Activated gamma-delta T cell (primary cell): Measurements from ENCODE around the gene ANKS3.
"Not testable (repeated sequence)": the region's sequence is repeated elsewhere in the genome, so short reads cannot be mapped to it uniquely, and the experiment has no call there.

Experiments
- DNase-seq: peaks from one replicate; lab custom pipeline; 2025; lab: John Stamatoyannopoulos, UW

Gene ANKS3

DNA sequence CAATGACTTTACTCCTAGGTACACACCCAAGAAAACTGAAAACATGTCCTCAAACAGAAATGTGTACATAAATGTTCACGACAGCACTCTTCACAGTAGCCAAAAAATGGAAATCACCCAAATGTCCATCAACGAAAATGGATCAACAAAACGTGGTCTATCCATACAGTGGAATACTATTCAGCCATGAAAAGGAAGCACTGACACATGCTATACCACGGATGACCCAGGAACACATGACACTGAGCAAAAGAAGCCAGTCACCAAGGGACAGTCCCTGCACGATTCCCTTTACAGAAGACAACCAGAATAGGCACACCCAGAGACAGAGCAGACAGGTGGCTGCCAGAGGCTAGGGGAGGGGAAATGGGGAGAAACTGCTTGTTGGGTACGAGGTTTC lies 21.6 kb upstream of the ANKS3 start:
- DNase-seq: no peak

GRCh38 chr16:4754865-4755264 lies 20.8 kb upstream of the ANKS3 start:
- no peak for DNase-seq

- no peak for DNase-seq
These were observed 19.2 kb upstream of the ANKS3 start for GRCh38 chr16:4753227-4753626.

GRCh38 chr16:4752351-4753100 lies 18.5 kb upstream of the ANKS3 start:
- DNase-seq: no peak

DNA sequence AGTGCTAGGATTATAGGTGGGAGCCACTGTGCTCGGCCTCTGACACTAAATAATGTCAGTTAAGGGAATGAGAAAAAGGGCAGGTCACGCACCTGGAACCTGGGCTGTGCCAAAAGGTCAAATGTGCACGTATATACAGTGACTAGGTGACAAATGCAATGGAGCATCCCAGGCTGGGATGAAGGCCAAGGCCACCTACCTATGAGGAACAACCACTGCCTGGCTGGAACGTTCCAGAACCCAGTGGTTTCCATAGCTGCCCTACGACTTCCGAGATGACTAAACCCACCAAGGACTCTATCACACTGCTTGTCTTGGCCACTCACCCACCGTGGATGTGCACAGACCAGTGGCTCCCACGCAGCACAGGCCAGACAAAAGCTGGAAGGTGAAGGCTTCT lies 16.8 kb upstream of the ANKS3 start:
- DNase-seq: no peak

- no peak for DNase-seq
These were observed 15.7 kb upstream of the ANKS3 start for GRCh38 chr16:4749700-4750257.

DNA sequence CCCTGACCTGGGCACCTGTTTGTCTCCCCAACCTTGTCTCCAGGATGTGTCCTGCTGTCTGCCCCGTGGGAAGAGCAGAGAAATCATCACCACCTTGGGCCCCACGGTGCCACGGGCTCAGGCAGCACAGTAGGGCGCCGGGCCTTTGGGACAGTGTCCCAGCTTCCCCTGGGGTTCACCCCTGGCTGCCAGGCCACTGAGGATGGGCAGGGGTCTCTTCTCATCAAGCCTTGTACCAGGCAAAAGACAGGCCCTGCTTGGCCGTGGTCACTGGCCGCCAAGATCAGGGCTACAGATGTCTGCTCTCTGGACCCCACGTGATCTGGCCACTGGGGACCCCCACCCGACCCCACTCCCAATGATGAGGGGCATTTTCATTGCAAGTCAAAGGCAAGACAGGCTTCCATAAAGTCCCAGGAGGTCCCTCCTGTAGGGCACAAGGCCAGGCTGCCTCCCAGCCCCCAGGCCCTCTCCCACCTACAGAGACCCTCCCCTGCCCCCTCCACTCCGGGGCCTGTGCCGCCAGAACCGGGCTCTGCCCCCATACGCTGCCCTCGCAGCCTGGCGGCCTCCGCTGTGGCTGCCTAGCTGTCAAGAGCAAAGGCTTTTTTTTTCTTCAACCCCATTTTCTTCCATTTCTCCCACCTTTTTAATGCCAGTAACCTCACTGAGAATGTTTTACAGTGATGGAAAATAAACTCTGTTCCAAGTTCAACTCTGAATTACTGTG lies 14.8 kb upstream of the ANKS3 start:
- no peak for DNase-seq

DNA sequence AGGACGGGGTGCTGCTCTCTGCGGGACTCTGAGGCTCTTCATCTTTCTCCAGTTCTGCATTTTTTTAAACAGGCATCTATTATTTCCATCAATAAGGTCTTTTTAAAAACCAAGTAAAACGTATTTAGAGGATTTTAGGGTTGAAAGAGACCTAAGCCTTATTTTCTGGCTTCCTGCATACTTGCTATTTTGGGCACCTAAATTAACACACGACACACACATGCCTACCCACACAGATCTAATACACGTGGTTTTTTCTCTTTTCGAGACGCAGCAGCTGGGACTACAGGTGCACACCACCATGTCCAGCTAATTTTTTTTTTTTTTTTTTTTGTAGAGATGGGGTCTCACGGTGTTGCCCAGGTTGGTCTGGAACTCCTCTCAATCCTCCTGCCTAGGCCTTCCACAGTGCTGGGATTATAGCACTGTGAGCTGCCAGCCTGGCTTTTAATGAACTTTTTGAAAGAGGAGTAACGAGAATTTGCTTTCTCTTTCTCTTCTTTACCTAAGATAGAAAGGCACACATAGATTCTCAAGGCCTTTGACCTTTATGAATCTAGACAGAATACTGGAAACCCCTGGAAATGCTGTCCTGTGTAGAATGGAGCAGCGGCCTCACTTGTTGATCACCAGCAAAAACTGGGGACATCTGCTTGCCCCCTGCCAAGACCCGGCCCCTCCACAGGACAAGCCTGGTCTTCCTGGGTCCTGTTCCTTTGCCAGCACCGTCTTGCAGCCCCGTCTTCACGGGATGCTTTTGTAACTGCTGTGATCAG lies 14.0 kb upstream of the ANKS3 start:
- no peak for DNase-seq

- DNase-seq: no peak
These were observed 13.0 kb upstream of the ANKS3 start for GRCh38 chr16:4746991-4747574.

DNA sequence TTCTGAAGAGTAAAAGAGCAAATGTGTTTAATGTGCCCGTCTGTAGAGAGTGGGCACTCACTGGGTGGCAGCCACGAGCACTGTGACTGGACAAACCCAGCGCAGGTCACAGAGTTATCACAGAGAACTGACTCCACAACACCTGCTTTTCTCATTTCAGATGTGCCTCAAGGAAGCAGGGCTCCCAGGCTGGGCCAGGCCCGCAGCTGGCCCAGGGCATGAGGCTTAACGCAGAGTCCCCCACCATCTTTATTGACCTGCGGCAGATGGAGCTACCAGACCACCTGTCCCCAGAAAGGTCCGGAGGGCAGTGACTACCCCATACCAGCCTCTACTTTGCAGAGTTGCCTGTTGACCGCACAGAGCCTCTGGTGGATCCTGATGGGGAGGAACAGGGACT lies 12.1 kb upstream of the ANKS3 start:
- no peak for DNase-seq

GRCh38 chr16:4745274-4745569 lies 11.2 kb upstream of the ANKS3 start:
- DNase-seq: no peak

GRCh38 chr16:4744555-4745273 lies 10.6 kb upstream of the ANKS3 start:
- DNase-seq: no peak

- no peak for DNase-seq
These were observed 9.3 kb upstream of the ANKS3 start for GRCh38 chr16:4743226-4743878.

- not testable (repeated sequence) for DNase-seq
These were observed 4.3 kb upstream of the ANKS3 start for GRCh38 chr16:4738370-4738769.

GRCh38 chr16:4737545-4737944 lies 3.5 kb upstream of the ANKS3 start:
- DNase-seq: no peak

DNA sequence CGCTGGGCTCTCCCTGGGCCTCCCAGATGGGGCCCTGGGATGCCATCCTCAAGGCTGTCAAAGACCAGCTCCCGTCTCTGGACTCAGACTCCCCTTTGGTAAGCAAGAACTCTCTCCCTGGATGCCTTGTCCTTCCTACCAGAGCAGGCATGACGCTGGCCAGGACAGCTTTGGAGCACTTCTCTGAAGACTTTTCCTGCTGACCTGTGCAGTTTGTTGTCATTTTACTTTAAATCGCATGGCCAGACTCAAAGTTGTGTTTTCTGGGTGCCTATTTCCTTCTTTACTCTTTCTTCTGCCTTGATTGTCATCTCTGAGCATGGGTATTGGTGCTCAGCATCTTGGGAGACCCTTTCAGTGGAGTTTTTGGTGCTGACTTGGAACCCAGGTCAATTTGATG lies 2.5 kb upstream of the ANKS3 start:
- DNase-seq: no peak

- DNase-seq: peak; percentile 89
These were observed 862 bp upstream of the ANKS3 start for GRCh38 chr16:4734730-4735535.

GRCh38 chr16:4733747-4734062 lies 366 bp downstream of the ANKS3 start:
- DNase-seq: no peak

DNA sequence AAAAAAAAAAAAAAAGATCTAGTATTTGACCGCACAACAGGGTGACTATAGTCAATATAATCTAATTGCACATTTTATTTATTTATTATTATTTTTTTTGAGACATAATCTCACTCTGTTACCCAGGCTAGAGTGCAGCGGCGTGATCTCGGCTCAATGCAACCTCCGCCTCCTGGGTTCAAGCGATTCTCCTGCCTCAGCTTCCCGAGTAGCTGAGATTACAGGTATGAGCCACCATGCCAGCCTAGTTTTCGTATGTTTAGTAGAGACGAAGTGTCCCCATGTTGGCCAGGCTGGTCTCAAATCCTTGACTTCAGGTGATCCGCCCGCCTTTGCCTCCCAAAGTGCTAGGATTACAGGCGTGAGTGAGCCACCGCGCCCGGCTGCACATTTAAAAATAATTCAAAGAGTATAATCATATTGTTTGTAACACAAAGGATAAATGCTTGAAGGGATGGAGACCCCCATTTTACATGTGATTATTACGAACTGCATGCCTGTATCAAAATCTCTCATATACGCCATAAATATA lies 794 bp downstream of the ANKS3 start:
- DNase-seq: no peak

DNA sequence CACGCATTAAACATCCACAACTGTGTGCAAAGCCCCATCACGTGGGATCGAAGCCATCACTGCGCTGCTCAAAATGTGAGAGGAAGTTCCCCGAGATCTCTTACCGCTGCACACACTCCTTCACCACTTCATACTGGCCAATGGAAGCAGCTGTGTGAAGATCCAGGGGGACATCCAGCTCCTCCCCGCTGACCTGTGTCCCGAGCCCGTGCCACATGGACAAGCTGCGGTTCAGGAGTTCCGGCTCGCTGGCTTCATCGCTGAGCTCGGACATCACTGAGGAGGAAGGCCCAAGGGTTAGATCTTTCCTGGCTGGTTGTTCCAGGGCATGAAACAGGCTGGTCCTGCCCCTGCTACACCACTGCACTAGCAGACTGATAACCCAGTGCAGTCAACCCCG lies 4.2 kb downstream of the ANKS3 start:
- DNase-seq: no peak
